ENCODE results near the gene NPIPB2. TPM values are rescaled to one million over a fixed set of nuclear protein-coding genes. Genes with fewer than 3 reads are reported as not detected.
"Not testable (repeated sequence)": the region's sequence is repeated elsewhere in the genome, so short reads cannot be mapped to it uniquely, and the experiment has no call there.

The NPIPB2 gene
- total RNA-seq, 1 donor from 2014 or later = 26.8 TPM

DNA sequence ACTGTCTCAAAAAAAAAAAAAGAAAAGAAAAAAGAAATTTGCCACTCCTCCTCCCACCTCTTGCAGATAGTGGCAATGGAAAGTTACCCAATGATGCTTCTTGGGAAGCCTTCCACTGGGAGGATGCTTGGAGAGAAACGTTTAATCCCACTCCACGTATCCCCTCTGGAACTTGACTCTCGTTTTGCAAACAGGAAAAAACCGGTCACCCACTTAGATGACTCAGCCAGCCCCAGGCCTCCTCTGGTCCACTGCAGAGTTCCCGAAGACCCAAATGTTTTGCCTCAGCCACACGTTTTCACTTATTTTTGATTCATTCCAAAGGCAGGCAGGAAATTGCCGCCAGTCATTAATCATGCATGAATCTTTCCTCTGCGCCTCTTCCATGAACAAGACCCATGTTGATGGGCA is 13.9 kb upstream of the NPIPB2 start:
- no peaks in the 10 kb centered on the region for H3K9me3 Mint-ChIP-seq
- no peak overlapping the region for H3K27ac Mint-ChIP-seq
- TF ChIP-seq, protein P1, sequence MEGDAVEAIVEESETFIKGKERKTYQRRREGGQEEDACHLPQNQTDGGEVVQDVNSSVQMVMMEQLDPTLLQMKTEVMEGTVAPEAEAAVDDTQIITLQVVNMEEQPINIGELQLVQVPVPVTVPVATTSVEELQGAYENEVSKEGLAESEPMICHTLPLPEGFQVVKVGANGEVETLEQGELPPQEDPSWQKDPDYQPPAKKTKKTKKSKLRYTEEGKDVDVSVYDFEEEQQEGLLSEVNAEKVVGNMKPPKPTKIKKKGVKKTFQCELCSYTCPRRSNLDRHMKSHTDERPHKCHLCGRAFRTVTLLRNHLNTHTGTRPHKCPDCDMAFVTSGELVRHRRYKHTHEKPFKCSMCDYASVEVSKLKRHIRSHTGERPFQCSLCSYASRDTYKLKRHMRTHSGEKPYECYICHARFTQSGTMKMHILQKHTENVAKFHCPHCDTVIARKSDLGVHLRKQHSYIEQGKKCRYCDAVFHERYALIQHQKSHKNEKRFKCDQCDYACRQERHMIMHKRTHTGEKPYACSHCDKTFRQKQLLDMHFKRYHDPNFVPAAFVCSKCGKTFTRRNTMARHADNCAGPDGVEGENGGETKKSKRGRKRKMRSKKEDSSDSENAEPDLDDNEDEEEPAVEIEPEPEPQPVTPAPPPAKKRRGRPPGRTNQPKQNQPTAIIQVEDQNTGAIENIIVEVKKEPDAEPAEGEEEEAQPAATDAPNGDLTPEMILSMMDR (IDR thresholded peaks at IDR 0.05; ENCODE audit: unreplicated experiment) = no peak
- no peaks in the 10 kb centered on the region for H3K36me3 Mint-ChIP-seq
- DNase-seq (ENCODE audit: low spot score in 2 of 2, unreplicated experiment in 2 of 2) = no peak
- peaks cover 4% of the 10 kb centered on the region for H3K4me1 Mint-ChIP-seq
- no peaks in the 10 kb centered on the region for H3K27me3 Mint-ChIP-seq (ENCODE audit: low read depth)
- H3K4me3 Mint-ChIP-seq = no peak overlapping the region

DNA sequence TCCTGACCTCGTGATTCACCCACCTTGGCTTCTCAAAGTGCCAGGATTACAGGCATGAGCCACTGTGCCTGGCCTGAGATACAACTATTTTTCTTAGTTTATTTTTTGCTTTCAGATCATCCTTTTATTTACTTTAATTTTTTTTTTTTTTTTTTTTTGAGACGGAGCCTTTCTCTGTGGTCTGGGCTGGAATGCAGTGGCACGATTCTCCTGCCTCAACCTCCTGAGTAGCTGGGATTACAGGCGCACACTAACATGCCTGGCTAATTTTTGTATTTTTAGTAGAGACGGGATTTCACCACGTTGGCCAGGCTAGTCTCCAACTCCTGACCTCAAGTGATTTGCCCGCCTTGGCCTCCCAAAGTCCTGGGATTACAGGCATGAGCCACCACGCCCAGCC is 11.7 kb upstream of the NPIPB2 start:
- not testable (repeated sequence) for H3K27ac Mint-ChIP-seq; H3K9me3 Mint-ChIP-seq; H3K36me3 Mint-ChIP-seq; H3K27me3 Mint-ChIP-seq (ENCODE audit: low read depth); DNase-seq (ENCODE audit: low spot score in 2 of 2, unreplicated experiment in 2 of 2); H3K4me1 Mint-ChIP-seq; H3K4me3 Mint-ChIP-seq

DNA sequence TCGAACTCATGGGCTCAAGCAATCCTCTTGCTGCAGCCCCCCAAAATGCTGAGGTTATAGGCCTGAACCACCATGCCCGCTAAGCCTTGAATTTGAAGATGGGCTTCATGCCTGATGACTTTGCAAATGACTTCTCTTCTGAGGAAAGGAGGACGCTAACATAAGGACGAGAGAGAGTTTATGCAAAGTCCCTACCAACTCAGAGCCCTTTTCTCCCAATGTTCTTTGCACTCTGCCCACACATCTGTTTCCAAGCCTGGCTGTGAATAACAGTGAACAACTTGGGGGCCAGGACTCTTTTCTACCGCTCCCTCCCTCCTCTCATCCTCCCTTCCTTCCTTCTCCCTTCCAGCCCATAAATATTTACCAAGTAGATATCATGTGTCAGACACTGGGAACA is 8.5 kb upstream of the NPIPB2 start:
- DNase-seq (ENCODE audit: low spot score in 2 of 2, unreplicated experiment in 2 of 2) = no peak
- TF ChIP-seq, protein P1 (IDR thresholded peaks at IDR 0.05; ENCODE audit: unreplicated experiment) = no peak
- Mint-ChIP-seq H3K4me3 (no peak overlapping the region), H3K4me1 (peaks cover 2% of the 10 kb centered on the region), H3K36me3 (no peaks in the 10 kb centered on the region), H3K27ac (peak overlapping the region; percentile 58), H3K9me3 (no peaks in the 10 kb centered on the region), H3K27me3 (ENCODE audit: low read depth) (no peaks in the 10 kb centered on the region)

DNA sequence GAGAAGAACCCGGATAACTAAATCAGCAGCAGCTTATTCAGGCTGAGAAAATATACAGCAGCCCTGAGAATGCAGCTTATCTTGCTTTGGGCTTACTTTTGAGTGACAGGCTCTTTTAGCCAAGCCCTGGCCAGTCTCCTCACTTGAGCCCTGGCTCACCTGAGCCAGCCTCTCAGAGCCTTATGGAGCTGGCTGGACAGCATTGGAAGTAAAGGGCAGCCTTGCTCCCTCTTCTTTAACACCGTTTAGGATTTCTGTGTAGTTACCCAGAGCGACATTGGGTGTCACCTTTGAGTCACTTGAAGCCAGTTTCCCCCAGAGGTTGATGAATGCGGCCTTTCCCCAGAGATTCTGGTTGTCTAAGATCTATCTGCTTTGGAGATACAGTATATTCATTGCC is 7.7 kb upstream of the NPIPB2 start:
- TF ChIP-seq, protein P1 (IDR thresholded peaks at IDR 0.05; ENCODE audit: unreplicated experiment) = no peak
- no peak overlapping the region for H3K4me3 Mint-ChIP-seq
- H3K4me1 Mint-ChIP-seq = peaks cover 2% of the 10 kb centered on the region
- no peaks in the 10 kb centered on the region for H3K9me3 Mint-ChIP-seq
- no peaks in the 10 kb centered on the region for H3K27me3 Mint-ChIP-seq (ENCODE audit: low read depth)
- H3K27ac Mint-ChIP-seq = no peak overlapping the region
- no peaks in the 10 kb centered on the region for H3K36me3 Mint-ChIP-seq
- DNase-seq (ENCODE audit: low spot score in 2 of 2, unreplicated experiment in 2 of 2) = no peak

DNA sequence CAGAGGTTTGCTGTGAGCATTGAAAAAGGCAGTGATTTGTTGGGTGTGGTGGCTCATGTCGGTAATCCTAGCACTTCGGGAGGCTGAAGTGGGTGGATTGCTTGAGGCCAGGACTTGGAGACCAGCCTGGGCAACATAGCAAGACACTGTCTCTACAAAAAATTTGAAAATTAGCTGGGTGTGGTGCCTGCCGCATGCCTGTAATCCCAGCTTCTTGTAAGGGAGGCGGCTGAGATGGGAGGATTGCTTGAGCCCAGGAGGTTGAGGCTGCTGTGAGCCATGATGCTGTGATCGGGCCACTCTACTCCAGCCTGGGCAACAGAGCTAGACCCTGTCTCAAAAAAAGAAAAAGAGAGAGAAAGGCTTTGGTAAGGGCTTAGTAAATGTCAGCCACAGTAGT is 7.0 kb upstream of the NPIPB2 start:
- H3K4me1 Mint-ChIP-seq = peaks cover 2% of the 10 kb centered on the region
- no peak for DNase-seq (ENCODE audit: low spot score in 2 of 2, unreplicated experiment in 2 of 2)
- TF ChIP-seq, protein P1 (IDR thresholded peaks at IDR 0.05; ENCODE audit: unreplicated experiment) = no peak
- no peak overlapping the region for H3K27ac Mint-ChIP-seq
- H3K36me3 Mint-ChIP-seq = no peaks in the 10 kb centered on the region
- H3K4me3 Mint-ChIP-seq = no peak overlapping the region
- H3K9me3 Mint-ChIP-seq = no peaks in the 10 kb centered on the region
- no peaks in the 10 kb centered on the region for H3K27me3 Mint-ChIP-seq (ENCODE audit: low read depth)

DNA sequence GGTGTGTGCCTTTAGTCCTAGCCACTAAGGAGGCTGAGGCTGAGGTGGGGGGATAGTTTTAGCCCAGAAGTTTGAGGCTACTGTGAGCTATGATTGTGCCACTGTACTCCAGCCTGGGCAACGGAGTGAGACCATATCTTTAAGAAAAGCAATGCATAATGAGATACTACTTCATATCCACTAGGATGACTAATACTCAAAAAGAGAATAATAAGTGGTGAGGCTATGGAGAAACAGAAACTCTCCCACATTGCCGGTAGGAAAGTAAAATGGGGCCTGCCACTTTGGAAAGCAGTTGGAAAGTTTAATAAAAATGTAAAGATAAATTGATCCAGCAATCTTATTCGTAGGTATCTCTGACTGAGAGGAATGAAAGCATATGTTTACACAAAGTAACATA is 4.6 kb upstream of the NPIPB2 start:
- H3K36me3 Mint-ChIP-seq = no peaks in the 10 kb centered on the region
- H3K27ac Mint-ChIP-seq = no peak overlapping the region
- DNase-seq (ENCODE audit: low spot score in 2 of 2, unreplicated experiment in 2 of 2) = no peak
- H3K4me1 Mint-ChIP-seq = peaks cover 2% of the 10 kb centered on the region
- H3K9me3 Mint-ChIP-seq = no peaks in the 10 kb centered on the region
- H3K27me3 Mint-ChIP-seq (ENCODE audit: low read depth) = no peaks in the 10 kb centered on the region
- no peak overlapping the region for H3K4me3 Mint-ChIP-seq
- TF ChIP-seq, protein P1 (IDR thresholded peaks at IDR 0.05; ENCODE audit: unreplicated experiment) = no peak

DNA sequence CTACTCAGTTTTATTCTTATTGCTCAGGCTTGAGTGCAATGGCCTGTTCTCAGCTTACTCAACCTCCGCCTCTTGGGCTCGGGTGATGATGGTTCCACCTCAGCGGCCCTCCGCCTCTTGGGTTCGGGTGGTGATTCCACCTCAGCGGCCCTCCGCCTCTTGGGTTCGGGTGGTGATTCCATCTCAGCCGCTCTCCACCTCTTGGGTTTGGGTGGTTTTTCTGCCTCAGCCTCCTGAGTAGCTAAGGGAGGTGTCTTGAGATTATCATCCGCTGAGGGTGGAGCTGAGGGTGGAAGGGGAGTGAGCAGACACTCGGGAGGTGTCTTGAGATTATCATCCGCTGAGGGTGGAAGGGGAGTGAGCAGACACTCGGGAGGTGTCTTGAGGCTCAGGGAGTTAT is 14.5 kb downstream of the NPIPB2 start:
- not testable (repeated sequence) for H3K9me3 Mint-ChIP-seq; H3K36me3 Mint-ChIP-seq; H3K27ac Mint-ChIP-seq; DNase-seq (ENCODE audit: low spot score in 2 of 2, unreplicated experiment in 2 of 2); H3K4me1 Mint-ChIP-seq; H3K27me3 Mint-ChIP-seq (ENCODE audit: low read depth); H3K4me3 Mint-ChIP-seq

DNA sequence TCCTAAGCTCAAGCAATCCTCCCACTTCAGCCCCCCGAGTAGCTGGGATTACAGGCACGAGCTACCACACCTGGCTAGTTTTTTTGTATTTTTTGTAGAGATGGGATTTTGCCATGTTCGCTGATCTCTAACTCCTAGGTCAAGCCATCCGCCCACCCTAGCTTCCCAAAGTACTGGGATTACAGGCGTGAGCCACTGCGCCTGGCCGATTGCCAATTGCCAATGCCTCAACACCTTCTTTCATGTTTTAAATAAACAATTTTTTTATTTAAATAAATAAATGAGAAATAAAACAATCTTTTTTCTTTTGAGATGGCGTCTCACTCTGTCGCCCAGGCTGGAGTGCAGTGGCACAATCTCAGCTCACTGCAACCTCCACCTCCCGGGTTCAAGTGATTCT is 17.8 kb downstream of the NPIPB2 start:
- not testable (repeated sequence) for DNase-seq (ENCODE audit: low spot score in 2 of 2, unreplicated experiment in 2 of 2); H3K27ac Mint-ChIP-seq; H3K4me1 Mint-ChIP-seq; H3K9me3 Mint-ChIP-seq; H3K36me3 Mint-ChIP-seq; H3K27me3 Mint-ChIP-seq (ENCODE audit: low read depth); H3K4me3 Mint-ChIP-seq
